ENCODE measurements around the gene PRTG.

- TF ChIP-seq CTCF (optimal IDR thresholded peaks at IDR 0.05 in 1 of 3, IDR thresholded peaks at IDR 0.05 in 1 of 3, conservative IDR thresholded peaks at IDR 0.05 in 1 of 3; ENCODE audit: extremely low read depth in 1 of 3, insufficient read depth in 2 of 3, low read length in 3 of 3) (no peak), EZH2 (IDR thresholded peaks at IDR 0.05; ENCODE audit: low read length) (no peak)
These were observed 4.2 kb downstream of the PRTG start for GRCh38 chr15:55738715-55739114.
